Measurements from ENCODE around the gene GPR62.
"Not testable (repeated sequence)": the region's sequence is repeated elsewhere in the genome, so short reads cannot be mapped to it uniquely, and the experiment has no call there.

GPR62 gene

GRCh38 chr3:51971350-51971749 is 16.2 kb downstream of the GPR62 start:
- no peak for FAIRE-seq

- no peak for FAIRE-seq
Measured at GRCh38 chr3:51974277-51974962, 19.2 kb downstream of the GPR62 start.

- no peak for FAIRE-seq
Measured at GRCh38 chr3:51974963-51975851, 20.0 kb downstream of the GPR62 start, which contains the start of gene ABHD14A. Gene ABHD14A, plus strand, starts transcription at chr3:51975064. Its CDS starts 72 bp downstream, at chr3:51975136.

- no peak for FAIRE-seq
Measured at GRCh38 chr3:51975852-51976549, 20.8 kb downstream of the GPR62 start.

- no peak for FAIRE-seq
Measured at GRCh38 chr3:51977446-51978142, 22.4 kb downstream of the GPR62 start.

- no peak for FAIRE-seq
Measured at GRCh38 chr3:51978143-51978502, 22.9 kb downstream of the GPR62 start.

- no peak for FAIRE-seq
Measured at GRCh38 chr3:51980253-51980652, 25.1 kb downstream of the GPR62 start.

GRCh38 chr3:51982352-51982837 is 27.2 kb downstream of the GPR62 start:
- no peak for FAIRE-seq

GRCh38 chr3:51982838-51983577 is 27.8 kb downstream of the GPR62 start, which contains the start of gene ACY1:
Gene ACY1, plus strand, starts transcription at chr3:51983535. Its CDS starts 530 bp downstream, at chr3:51984065.
- FAIRE-seq, result no peak

- FAIRE-seq, result no peak
Measured at GRCh38 chr3:51983578-51984268, 28.5 kb downstream of the GPR62 start.

GRCh38 chr3:51984269-51984647 is 29.1 kb downstream of the GPR62 start:
- FAIRE-seq, result no peak

GRCh38 chr3:51985063-51985462 is 29.9 kb downstream of the GPR62 start:
- FAIRE-seq, result no peak

- no peak for FAIRE-seq
Measured at GRCh38 chr3:51986010-51986947, 31.1 kb downstream of the GPR62 start.

GRCh38 chr3:51987568-51987967 is 32.4 kb downstream of the GPR62 start:
- no peak for FAIRE-seq

- FAIRE-seq, result no peak
Measured at GRCh38 chr3:51988286-51989146, 33.3 kb downstream of the GPR62 start.

- FAIRE-seq, result not testable (repeated sequence)
Measured at GRCh38 chr3:51990501-51990971, 35.4 kb downstream of the GPR62 start.

GRCh38 chr3:51992017-51992682 is 37.0 kb downstream of the GPR62 start:
- FAIRE-seq, result no peak

- FAIRE-seq, result not testable (repeated sequence)
Measured at GRCh38 chr3:51993657-51994056, 38.5 kb downstream of the GPR62 start.
